HG03139 (cell line): Measurements from ENCODE around the gene ABCA1.
"Not testable (repeated sequence)": the region's sequence is repeated elsewhere in the genome, so short reads cannot be mapped to it uniquely, and the experiment has no call there.

Experiments used
- ATAC-seq: cut with Tn5 transposase; IDR thresholded peaks from one replicate; pipeline ENCODE4 v1.9.1; 2021; ENCODE audit not compliant: unreplicated experiment

Gene ABCA1

GRCh38 chr9:104907278-104907951, 20.5 kb downstream of the ABCA1 start:
- no peak for ATAC-seq

- ATAC-seq: no peak
Measured at GRCh38 chr9:104906441-104907277, 21.3 kb downstream of the ABCA1 start.

- no peak for ATAC-seq
Measured at GRCh38 chr9:104905931-104906330, 22.0 kb downstream of the ABCA1 start.

- no peak for ATAC-seq
Measured at GRCh38 chr9:104905153-104905901, 22.6 kb downstream of the ABCA1 start.

- no peak for ATAC-seq
Measured at GRCh38 chr9:104903609-104904008, 24.3 kb downstream of the ABCA1 start.

- ATAC-seq: no peak
Measured at GRCh38 chr9:104900871-104901270, 27.1 kb downstream of the ABCA1 start.

GRCh38 chr9:104900324-104900723, 27.6 kb downstream of the ABCA1 start:
- ATAC-seq: no peak

GRCh38 chr9:104899759-104900247, 28.2 kb downstream of the ABCA1 start:
- ATAC-seq: no peak

GRCh38 chr9:104898376-104898775, 29.6 kb downstream of the ABCA1 start:
- not testable (repeated sequence) for ATAC-seq

GRCh38 chr9:104896131-104896530, 31.8 kb downstream of the ABCA1 start:
- no peak for ATAC-seq

- ATAC-seq: no peak
Measured at GRCh38 chr9:104895572-104895971, 32.4 kb downstream of the ABCA1 start.

- no peak for ATAC-seq
Measured at GRCh38 chr9:104892701-104893100, 35.3 kb downstream of the ABCA1 start.

- ATAC-seq: no peak
Measured at GRCh38 chr9:104890433-104890770, 37.6 kb downstream of the ABCA1 start.

- ATAC-seq: no peak
Measured at GRCh38 chr9:104885818-104886709, 41.9 kb downstream of the ABCA1 start.

GRCh38 chr9:104883169-104883568, 44.8 kb downstream of the ABCA1 start:
- no peak for ATAC-seq

- ATAC-seq: no peak
Measured at GRCh38 chr9:104882566-104882965, 45.4 kb downstream of the ABCA1 start.

- ATAC-seq: no peak
Measured at GRCh38 chr9:104882086-104882485, 45.9 kb downstream of the ABCA1 start.

- ATAC-seq: no peak
Measured at GRCh38 chr9:104879555-104880309, 48.2 kb downstream of the ABCA1 start.

- no peak for ATAC-seq
Measured at GRCh38 chr9:104876587-104876986, 51.4 kb downstream of the ABCA1 start.

- ATAC-seq: no peak
Measured at GRCh38 chr9:104875897-104876296, 52.1 kb downstream of the ABCA1 start.
